ENCODE data around the gene GSPT1. TPM values are rescaled to one million over a fixed set of nuclear protein-coding genes. Genes with fewer than 3 reads are reported as not detected.

GSPT1 gene
- total RNA-seq, 1 donor from 2014 or later, result 94.3 TPM

DNA sequence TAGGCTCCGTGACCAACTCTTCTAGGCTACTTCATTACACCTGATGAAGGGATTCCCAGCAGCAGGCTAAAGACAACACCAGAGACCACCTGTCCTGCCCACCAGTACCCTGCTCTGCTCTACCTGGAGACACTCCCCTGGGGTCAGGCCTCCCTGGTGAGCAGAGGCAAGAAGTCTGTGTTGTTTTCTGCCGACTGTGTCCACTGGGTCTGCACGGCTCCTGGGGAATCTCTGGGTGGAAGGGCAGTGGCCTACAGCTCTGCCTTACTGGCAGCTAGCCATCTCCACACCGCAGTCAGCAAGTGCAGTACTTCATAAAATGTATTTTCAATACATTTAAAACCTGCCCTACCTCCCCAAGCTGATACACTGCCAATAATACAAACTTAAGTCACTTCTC lies 71.3 kb downstream of the GSPT1 start:
- H3K27me3 ChIP-seq, result no peaks in the 10 kb centered on the region
- TF ChIP-seq, protein P1, sequence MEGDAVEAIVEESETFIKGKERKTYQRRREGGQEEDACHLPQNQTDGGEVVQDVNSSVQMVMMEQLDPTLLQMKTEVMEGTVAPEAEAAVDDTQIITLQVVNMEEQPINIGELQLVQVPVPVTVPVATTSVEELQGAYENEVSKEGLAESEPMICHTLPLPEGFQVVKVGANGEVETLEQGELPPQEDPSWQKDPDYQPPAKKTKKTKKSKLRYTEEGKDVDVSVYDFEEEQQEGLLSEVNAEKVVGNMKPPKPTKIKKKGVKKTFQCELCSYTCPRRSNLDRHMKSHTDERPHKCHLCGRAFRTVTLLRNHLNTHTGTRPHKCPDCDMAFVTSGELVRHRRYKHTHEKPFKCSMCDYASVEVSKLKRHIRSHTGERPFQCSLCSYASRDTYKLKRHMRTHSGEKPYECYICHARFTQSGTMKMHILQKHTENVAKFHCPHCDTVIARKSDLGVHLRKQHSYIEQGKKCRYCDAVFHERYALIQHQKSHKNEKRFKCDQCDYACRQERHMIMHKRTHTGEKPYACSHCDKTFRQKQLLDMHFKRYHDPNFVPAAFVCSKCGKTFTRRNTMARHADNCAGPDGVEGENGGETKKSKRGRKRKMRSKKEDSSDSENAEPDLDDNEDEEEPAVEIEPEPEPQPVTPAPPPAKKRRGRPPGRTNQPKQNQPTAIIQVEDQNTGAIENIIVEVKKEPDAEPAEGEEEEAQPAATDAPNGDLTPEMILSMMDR (IDR thresholded peaks at IDR 0.05), result no peak
- TF ChIP-seq EZH2phosphoT487 (IDR thresholded peaks at IDR 0.05), result no peak
- no peak for TF ChIP-seq EZH2 (IDR thresholded peaks at IDR 0.05)
- H4K20me1 ChIP-seq (ENCODE audit: low read depth), result peaks cover 34% of the 10 kb centered on the region
- H3K79me2 ChIP-seq (ENCODE audit: low read depth), result peaks cover 56% of the 10 kb centered on the region
- Mint-ChIP-seq H3K9me3 (no peaks in the 10 kb centered on the region), H3K36me3 (peaks cover 34% of the 10 kb centered on the region), H3K27ac (no peak overlapping the region), H3K27me3 (ENCODE audit: insufficient read depth, low read depth) (no peaks in the 10 kb centered on the region), H3K4me3 (no peak overlapping the region), H3K4me1 (no peaks in the 10 kb centered on the region)
- H2AFZ ChIP-seq (replicated peaks), result no peak overlapping the region
- peaks cover 3% of the 10 kb centered on the region for H3K4me1 ChIP-seq
- H3K4me3 ChIP-seq, result no peak overlapping the region
- H3K4me2 ChIP-seq, result no peak overlapping the region
- no peak for DNase-seq (ENCODE audit: low spot score)
- no peak overlapping the region for H3K27ac ChIP-seq
- peaks cover 6% of the 10 kb centered on the region for H3F3A ChIP-seq (ENCODE audit: low read depth)
- H3K36me3 ChIP-seq, result peaks cover 48% of the 10 kb centered on the region
- no peaks in the 10 kb centered on the region for H3K9me3 ChIP-seq (ENCODE audit: low read depth)
- H3K9ac ChIP-seq, result no peak overlapping the region

DNA sequence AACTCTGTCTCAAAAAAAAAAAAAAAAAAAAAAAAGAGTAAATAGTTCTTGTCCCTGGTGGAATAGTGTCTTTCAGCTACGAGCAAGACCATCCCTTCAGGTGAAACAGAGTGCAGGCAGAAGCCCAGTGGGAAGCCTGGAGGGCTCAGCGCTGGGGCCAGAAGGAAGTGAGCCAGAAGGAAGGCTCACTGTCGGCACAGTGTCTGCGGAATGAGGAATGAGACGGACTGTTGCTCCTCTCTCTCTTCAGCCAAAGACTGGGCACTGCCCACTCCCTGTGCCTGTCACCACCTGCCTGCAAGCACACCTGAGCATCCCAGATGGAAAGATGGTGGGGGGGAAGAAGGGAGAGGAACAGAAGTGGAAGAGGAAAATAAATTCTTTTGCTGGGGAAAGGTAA lies 71.9 kb downstream of the GSPT1 start:
- Histone ChIP-seq H3K27me3 (no peaks in the 10 kb centered on the region), H3K4me3 (no peak overlapping the region), H3K27ac (no peak overlapping the region), H3F3A (ENCODE audit: low read depth) (peaks cover 6% of the 10 kb centered on the region), H3K79me2 (ENCODE audit: low read depth) (peaks cover 49% of the 10 kb centered on the region), H3K4me2 (no peak overlapping the region), H2AFZ (replicated peaks) (no peak overlapping the region), H3K4me1 (no peaks in the 10 kb centered on the region), H4K20me1 (ENCODE audit: low read depth) (peaks cover 33% of the 10 kb centered on the region), H3K9ac (no peak overlapping the region), H3K36me3 (peaks cover 41% of the 10 kb centered on the region), H3K9me3 (ENCODE audit: low read depth) (no peaks in the 10 kb centered on the region)
- H3K4me3 Mint-ChIP-seq, result no peak overlapping the region
- DNase-seq (ENCODE audit: low spot score), result no peak
- no peaks in the 10 kb centered on the region for H3K4me1 Mint-ChIP-seq
- H3K27me3 Mint-ChIP-seq (ENCODE audit: insufficient read depth, low read depth), result no peaks in the 10 kb centered on the region
- TF ChIP-seq EZH2phosphoT487 (IDR thresholded peaks at IDR 0.05), result no peak
- no peak for TF ChIP-seq EZH2 (IDR thresholded peaks at IDR 0.05)
- TF ChIP-seq, protein P1 (IDR thresholded peaks at IDR 0.05), result no peak
- no peaks in the 10 kb centered on the region for H3K9me3 Mint-ChIP-seq
- H3K27ac Mint-ChIP-seq, result no peak overlapping the region
- peaks cover 31% of the 10 kb centered on the region for H3K36me3 Mint-ChIP-seq

DNA sequence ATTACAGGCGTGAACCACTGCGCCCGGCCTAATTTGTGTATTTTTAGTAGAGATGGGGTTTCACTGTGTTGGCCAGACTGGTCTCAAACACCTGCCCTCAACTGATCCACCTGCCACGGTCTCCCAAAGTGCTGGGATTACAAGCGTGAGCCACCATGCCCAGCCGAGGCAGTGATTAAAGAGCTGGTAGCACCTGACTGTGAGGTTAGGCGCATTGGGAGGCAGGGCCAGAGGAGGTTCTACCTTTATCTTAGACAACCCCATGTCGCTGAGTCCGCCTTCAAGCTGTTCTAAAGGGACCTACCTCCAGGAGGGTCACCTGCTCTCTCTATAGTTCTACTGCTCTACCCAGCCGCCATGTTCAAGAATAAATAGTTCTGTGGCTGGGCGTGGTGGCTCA lies 72.5 kb downstream of the GSPT1 start:
- no peak overlapping the region for H3K4me2 ChIP-seq
- peaks cover 40% of the 10 kb centered on the region for H3K36me3 ChIP-seq
- H3K27me3 Mint-ChIP-seq (ENCODE audit: insufficient read depth, low read depth), result no peaks in the 10 kb centered on the region
- no peak overlapping the region for H3K9ac ChIP-seq
- H3K36me3 Mint-ChIP-seq, result peaks cover 31% of the 10 kb centered on the region
- no peaks in the 10 kb centered on the region for H3K9me3 Mint-ChIP-seq
- no peaks in the 10 kb centered on the region for H3K9me3 ChIP-seq (ENCODE audit: low read depth)
- no peak overlapping the region for H3K27ac Mint-ChIP-seq
- TF ChIP-seq EZH2phosphoT487 (IDR thresholded peaks at IDR 0.05) (no peak), EZH2 (IDR thresholded peaks at IDR 0.05) (no peak)
- TF ChIP-seq, protein P1 (IDR thresholded peaks at IDR 0.05), result no peak
- no peaks in the 10 kb centered on the region for H3K4me1 ChIP-seq
- peaks cover 31% of the 10 kb centered on the region for H4K20me1 ChIP-seq (ENCODE audit: low read depth)
- H3K4me3 Mint-ChIP-seq, result no peak overlapping the region
- no peak overlapping the region for H3K4me3 ChIP-seq
- H3F3A ChIP-seq (ENCODE audit: low read depth), result peaks cover 6% of the 10 kb centered on the region
- no peaks in the 10 kb centered on the region for H3K4me1 Mint-ChIP-seq
- no peak overlapping the region for H2AFZ ChIP-seq (replicated peaks)
- DNase-seq (ENCODE audit: low spot score), result no peak
- H3K79me2 ChIP-seq (ENCODE audit: low read depth), result peaks cover 43% of the 10 kb centered on the region
- H3K27ac ChIP-seq, result no peak overlapping the region
- no peaks in the 10 kb centered on the region for H3K27me3 ChIP-seq

Measured in neural progenitor cell (in vitro differentiated cells).